HG03139 (cell line): ENCODE measurements around the gene FBXO36.
A peak's percentile ranks its signal among the peaks of the same experiment; 100 is the strongest.

Experiments used
- ATAC-seq: cut with Tn5 transposase; IDR thresholded peaks from one replicate; pipeline ENCODE4 v1.9.1; 2021; ENCODE audit not compliant: unreplicated experiment

The FBXO36 gene

DNA sequence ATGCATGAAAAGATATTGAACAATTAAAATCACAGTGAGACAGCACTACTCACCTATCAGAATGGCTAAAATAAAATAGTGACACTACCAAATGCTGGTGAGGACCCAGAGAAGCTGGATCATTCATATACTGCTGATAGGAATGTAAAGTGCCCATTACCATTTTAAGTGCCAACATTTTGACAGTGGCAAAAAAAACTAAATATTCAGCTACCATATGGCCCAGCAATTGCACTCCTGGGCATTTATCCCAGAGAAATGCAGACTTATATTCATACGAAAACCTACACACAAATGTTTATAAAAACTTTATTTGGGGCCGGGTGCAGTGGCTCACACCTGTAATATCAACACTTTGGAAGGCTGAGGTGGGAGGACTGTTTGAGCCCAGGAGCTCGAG, 47.6 kb downstream of the FBXO36 start:
- ATAC-seq, result no peak

GRCh38 chr2:229970406-229970805, 48.1 kb downstream of the FBXO36 start:
- no peak for ATAC-seq

- ATAC-seq, result no peak
Observed at GRCh38 chr2:229971298-229971790, 49.0 kb downstream of the FBXO36 start.

DNA sequence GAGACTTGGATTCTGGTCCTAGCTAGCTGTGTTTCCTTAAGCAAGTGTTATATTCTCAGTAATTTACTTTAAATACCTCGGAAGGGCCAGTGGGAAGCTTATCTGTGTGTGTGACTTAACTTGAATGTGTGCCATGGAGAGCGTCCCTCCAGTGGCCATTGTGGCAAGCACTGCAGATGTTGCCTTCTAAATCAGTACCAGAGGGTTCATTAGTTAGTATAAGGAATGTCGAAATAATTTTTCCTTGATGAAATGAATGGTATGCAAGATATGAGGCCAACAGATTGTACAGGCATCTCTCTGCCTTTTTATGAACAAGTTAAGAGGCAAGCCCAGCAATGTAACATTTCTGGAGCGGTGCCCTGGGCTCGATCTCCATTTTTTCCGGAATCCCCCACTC, 52.0 kb downstream of the FBXO36 start:
- no peak for ATAC-seq

- no peak for ATAC-seq
Observed at GRCh38 chr2:229980431-229981184, 58.3 kb downstream of the FBXO36 start.

DNA sequence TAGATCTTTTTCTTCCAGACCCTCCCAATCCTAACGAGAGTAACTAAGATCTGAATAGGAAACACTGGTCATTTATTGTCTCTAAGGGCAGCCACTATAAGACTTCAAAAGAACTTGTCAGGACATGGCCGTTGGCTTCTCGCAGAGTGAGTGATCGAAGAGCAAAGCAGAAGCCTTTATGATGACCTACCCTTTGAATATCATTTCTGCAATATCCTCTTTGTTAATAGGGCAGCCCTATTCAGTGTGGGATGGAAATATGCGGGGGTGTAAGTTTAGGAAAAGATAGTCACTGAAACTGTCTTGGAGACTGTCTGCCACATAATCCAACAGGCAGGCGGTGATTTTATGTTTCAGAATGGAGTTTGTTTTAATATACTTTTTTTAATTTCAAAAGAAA, 70.9 kb downstream of the FBXO36 start:
- ATAC-seq, result no peak

GRCh38 chr2:229996320-229996719, 74.0 kb downstream of the FBXO36 start:
- no peak for ATAC-seq

GRCh38 chr2:229997565-229997964, 75.3 kb downstream of the FBXO36 start:
- no peak for ATAC-seq

DNA sequence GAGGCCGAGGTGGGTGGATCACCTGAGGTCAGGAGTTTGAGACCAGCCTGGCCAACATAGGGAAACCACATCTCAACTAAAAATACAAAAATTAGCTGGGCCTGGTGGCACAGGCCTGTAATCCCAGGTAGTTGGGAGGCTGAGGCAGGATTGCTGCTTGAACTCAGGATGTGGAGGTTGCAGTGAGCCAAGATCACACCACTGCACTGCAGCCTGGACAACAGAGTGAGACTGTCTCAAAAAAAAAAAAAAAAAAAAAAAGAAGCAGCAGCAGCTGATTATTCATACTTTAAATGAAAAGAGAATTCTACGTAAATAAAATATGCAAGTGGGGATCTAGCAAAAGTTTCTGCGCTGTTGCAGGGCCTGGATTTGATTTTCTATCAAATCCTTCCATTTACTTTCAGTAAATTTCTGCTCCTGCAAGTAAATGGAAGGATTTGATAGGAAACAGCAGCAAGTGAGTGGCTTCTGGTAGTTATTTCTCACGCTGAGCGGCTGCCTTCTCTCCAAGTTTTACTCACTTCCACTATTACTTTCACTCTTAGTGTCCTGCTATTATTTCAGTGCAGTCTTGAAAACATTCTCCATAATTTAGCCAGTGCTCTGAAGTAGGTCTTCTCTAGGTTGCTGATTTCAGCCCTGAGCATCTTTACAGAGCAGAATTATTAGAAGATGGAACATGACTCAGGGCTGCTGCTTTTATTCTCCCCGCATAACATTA, 78.0 kb downstream of the FBXO36 start:
- peak; percentile 90 for ATAC-seq

DNA sequence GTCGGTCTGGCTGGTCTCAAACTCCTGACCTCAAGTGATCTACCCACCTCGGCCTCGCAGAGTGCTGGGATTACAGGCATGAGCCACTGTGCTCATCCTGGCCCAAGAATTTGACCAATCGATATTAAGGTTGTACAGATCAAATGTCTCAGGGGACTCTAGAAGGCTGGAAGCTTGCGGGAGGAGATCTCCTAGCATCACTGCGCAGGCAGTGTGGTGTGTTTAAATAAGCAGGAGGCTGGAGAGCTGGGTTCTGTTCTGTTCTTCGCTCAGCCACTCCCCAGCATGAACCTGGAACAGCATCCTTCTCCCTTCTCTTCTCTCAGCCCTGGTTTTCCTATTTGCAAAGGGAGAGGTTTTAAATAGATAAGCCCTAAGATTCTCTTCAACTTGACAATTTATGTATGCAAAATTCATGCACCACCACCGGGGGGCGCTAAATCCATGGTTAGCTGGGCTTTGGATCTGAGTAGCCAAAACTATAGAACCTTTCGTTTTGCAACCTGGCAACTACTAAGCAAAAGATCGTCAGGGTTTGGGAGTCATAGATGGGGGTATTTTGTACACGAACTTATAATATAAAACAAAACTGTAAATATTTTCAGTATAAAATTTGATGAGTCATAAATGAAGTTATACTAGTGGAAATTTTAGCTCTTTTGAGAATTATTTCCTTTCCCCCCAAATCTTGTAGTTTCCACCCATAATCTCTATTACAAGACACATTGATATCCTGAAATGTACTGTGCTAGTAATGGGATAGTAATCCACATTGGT, 85.8 kb downstream of the FBXO36 start:
- no peak for ATAC-seq

- ATAC-seq, result no peak
Observed at GRCh38 chr2:230008708-230009066, 86.4 kb downstream of the FBXO36 start.

GRCh38 chr2:230010501-230010900, 88.2 kb downstream of the FBXO36 start:
- no peak for ATAC-seq

DNA sequence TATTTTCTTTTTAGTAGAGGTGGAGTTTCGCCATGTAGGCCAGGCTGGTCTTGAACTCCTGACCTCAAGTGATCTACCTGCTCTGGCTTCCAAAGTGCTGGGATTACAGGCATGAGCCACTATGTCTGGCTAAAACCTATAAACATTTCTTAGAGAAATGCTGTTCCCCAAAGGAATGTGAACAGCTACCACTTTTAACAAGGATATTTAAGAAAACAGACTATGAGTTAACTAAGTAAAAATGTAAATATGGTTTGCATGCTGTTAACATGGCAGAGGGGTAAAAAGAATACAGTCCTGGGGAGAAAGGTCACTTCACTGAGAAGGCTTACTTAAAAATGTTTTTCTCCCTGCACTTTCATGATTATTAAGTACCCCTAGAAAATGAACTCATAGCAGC, 89.3 kb downstream of the FBXO36 start:
- no peak for ATAC-seq

GRCh38 chr2:230012267-230012884, 90.1 kb downstream of the FBXO36 start:
- ATAC-seq, result no peak

- ATAC-seq, result no peak
Observed at GRCh38 chr2:230016844-230017243, 94.5 kb downstream of the FBXO36 start.

DNA sequence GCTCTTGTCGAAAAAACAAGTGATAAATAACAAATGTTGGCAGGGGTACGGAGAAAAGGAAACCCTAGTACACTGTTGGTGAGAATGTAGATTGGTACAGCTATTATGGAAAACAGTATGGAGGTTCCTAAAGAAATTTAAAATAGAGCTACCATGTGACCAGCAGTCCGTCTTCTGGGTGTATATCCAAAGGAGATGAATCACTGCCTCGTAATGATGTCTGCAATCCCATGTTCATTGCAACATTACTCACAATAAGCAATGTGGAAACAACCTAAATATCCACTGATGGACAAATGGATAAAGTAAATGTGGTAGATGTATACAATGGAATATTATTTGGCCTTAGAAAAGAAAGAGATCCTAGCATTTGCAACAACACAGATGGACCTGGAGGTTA, 95.8 kb downstream of the FBXO36 start:
- ATAC-seq, result no peak

GRCh38 chr2:230019742-230020141, 97.4 kb downstream of the FBXO36 start:
- no peak for ATAC-seq

GRCh38 chr2:230023313-230023712, 101.0 kb downstream of the FBXO36 start:
- ATAC-seq, result no peak

DNA sequence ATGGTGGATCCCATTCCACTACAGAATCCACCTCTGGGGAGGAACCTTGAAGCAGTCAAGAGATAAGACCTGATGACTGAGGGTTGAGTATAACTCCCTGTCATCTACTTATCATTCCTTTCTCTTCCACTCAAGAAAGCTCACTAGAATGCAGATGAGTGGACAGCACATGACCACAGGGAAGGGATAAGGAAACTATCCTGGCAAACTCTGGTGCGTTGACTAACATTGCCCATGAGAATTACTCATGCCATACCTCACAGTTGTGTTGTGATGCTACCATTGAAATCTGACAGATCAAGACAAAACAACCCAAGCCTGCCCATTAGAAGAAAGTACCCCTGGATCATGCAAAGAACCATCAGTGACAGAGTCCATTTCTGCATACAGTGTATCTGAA, 119.9 kb downstream of the FBXO36 start:
- ATAC-seq, result no peak

- no peak for ATAC-seq
Observed at GRCh38 chr2:230043025-230043424, 120.7 kb downstream of the FBXO36 start.

GRCh38 chr2:230043461-230043860, 121.2 kb downstream of the FBXO36 start:
- ATAC-seq, result no peak
